Right lobe of liver (tissue), 6 donors: ENCODE results near the gene VAPB. TPM values are rescaled to one million over a fixed set of nuclear protein-coding genes. Genes with fewer than 3 reads are reported as not detected.

Experiments
- ATAC-seq, 4 donors: fragments of 200-7000 bp; cut with Tn5 transposase; one replicate each; pipeline ENCODE4 v1.9.1; 2020; ENCODE audit warnings: mild to moderate bottlenecking in 4 of 4, moderate library complexity in 4 of 4
- DNase-seq, 3 donors: peaks; one replicate each; pipeline ENCODE4 v3.0.0-alpha.2; 2020
- H3K27ac ChIP-seq, 3 donors: fragments of 200-600 bp; one replicate each; pipeline ENCODE4 v1.8.0; 2022
- H3K27me3 ChIP-seq, 2 donors: fragments of 200-600 bp; one replicate each; pipeline ENCODE4 v1.8.0; 2022
- H3K36me3 ChIP-seq, 4 donors: fragments of 200-600 bp; sonication (generic) in 1 of 4; one replicate each; pipeline versions ENCODE4 v1.5.1 to v1.8.0; 2017 to 2022; ENCODE audit warnings: control low read depth in 1 of 4
- H3K4me1 ChIP-seq, 4 donors: fragments of 200-600 bp; sonication (generic) in 1 of 4; one replicate each; pipeline versions ENCODE4 v1.5.1 to v1.8.0; 2017 to 2022; ENCODE audit warnings: control low read depth in 1 of 4
- H3K4me3 ChIP-seq, 3 donors: fragments of 200-600 bp; one replicate each; pipeline ENCODE4 v1.8.0; 2022
- H3K9me3 ChIP-seq, 4 donors: fragments of 200-600 bp; sonication (generic) in 1 of 4; one replicate each; pipeline versions ENCODE4 v1.5.1 to v1.8.0; 2017 to 2022; ENCODE audit warnings: control low read depth in 1 of 4
- POLR2A ChIP-seq: fragments of 450-650 bp; IDR thresholded peaks from one replicate; pipeline ENCODE4 v1.6.1; 2017; ENCODE audit warnings: antibody characterized with exemption, mild to moderate bottlenecking
- WGBS: methylation state at CpG from one replicate; pipeline ENCODE4 v1.1.6; 2018; ENCODE audit warnings: low coverage, low lambda C conversion rate; ENCODE audit not compliant: insufficient coverage; ENCODE audit errors: missing lambda C conversion rate; 5-methylcytosine and 5-hydroxymethylcytosine counted together
- intact Hi-C, 2 donors: fragments of 100-400 bp; cut with DNase I; formaldehyde crosslinking; loops; one replicate each; pipeline versions ENCODE4 v1.11.2 to v1.14.1; 2022
- total RNA-seq, 6 experiments: library from RNA; depleted of rRNA in 2 of 6; stranded (reverse); fragments of >200 nt in 2 of 6; fragmentation: NEBNext Ultra II Directional in 3 of 6; extraction: Animal tissue kit (Norgen Biotek cat#: 25700) in 3 of 6; gene quantifications; one replicate each; pipeline versions ENCODE4 v1.1.0 to v1.2.4, GENCODE V29; 2016 to 2023
- TF ChIP-seq, protein P1 (sequence below), 4 donors: fragments of 200-600 bp in 3 of 4; fragments of 450-650 bp in 1 of 4; IDR thresholded peaks; one replicate each; pipeline versions ENCODE4 v1.5.1 to v1.8.0; 2016 to 2022; ENCODE audit warnings: antibody characterized with exemption in 4 of 4, mild to moderate bottlenecking in 2 of 4
- donor health status: DM: no; HTN: yes; CAD: no.
- donor health status: DM: no; HTN: no; CAD: no.
- donor health status: DM: no; HTN: no; CAD: no.
- donor health status: DM: no; HTN: yes; CAD: no.
- donor health status: DM: no; HTN: yes; CAD: no.

VAPB gene
- total RNA-seq, 6 experiments from 2014 or later: 17.5 to 42.9 (median 31.4) TPM

DNA sequence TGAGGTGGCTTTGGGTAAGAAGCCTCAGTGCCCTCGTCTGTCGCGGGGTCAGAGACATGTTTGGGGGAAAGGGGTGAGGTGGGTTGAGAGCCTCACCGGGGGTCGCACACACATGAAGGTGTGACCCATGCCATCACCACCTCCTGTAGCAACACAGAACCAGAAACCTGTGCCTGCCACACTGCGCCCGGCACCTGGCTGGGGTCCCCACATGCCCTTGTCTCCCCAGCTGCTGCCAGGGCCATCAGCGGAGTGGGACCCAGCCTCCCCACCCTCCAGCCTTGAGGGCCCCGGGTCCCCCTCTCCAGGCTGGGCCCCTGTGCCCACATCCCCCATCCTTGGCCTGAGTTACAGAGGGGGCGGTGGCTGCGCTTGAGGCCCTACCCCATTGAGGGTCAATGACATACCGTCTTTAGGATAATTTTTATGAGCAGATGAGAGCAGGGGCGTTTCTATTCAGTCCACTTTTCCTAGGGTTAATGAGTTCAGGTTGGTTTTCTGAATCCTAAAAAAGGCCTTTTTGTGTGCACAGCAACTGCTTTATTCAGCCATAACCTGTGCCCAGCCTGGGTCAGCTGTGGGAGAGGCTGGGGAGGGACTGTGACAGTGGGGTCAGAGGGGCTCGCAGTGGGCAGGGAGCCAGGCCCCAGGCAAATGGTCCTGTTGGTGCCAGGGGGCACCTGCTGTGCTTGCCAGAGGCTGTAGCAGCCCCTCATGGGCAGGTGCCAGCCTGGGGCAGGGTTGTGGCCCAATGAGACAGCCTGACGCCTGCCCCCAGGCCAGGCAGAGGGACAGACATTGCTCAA is 106.8 kb downstream of the VAPB start:
- H3K4me3 ChIP-seq: no peak overlapping the region
- WGBS: 71% methylated on average over 2 of the region's 15 CpGs
- no peaks in the 10 kb centered on the region for H3K9me3 ChIP-seq
- DNase-seq: no peak
- no peaks in the 10 kb centered on the region for H3K36me3 ChIP-seq
- H3K4me1 ChIP-seq: no peaks in the 10 kb centered on the region
- ATAC-seq: no peak
- no peaks in the 10 kb centered on the region for H3K27me3 ChIP-seq
- TF ChIP-seq POLR2A: no peak
- TF ChIP-seq, protein P1, sequence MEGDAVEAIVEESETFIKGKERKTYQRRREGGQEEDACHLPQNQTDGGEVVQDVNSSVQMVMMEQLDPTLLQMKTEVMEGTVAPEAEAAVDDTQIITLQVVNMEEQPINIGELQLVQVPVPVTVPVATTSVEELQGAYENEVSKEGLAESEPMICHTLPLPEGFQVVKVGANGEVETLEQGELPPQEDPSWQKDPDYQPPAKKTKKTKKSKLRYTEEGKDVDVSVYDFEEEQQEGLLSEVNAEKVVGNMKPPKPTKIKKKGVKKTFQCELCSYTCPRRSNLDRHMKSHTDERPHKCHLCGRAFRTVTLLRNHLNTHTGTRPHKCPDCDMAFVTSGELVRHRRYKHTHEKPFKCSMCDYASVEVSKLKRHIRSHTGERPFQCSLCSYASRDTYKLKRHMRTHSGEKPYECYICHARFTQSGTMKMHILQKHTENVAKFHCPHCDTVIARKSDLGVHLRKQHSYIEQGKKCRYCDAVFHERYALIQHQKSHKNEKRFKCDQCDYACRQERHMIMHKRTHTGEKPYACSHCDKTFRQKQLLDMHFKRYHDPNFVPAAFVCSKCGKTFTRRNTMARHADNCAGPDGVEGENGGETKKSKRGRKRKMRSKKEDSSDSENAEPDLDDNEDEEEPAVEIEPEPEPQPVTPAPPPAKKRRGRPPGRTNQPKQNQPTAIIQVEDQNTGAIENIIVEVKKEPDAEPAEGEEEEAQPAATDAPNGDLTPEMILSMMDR (IDR thresholded peaks at IDR 0.05): no peak
- no peak overlapping the region for H3K27ac ChIP-seq
- intact Hi-C loops: no loop called here

DNA sequence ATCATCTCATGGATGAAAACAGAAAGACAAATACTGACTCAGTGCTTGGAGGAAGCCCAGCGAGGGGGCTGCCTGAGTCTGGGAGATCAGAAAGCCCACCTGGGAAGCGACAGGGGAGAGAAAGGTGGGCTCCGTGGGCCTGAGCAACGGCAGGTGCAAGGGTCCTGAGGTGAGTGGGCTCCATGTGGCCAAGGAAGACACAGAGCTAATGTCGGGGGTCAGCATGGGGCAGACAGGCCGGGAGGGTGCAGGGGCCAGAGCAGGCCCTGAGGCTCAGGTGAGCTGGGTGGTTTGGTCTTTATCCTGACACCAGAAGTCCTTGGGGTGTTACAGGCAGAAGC is 107.4 kb downstream of the VAPB start:
- no peaks in the 10 kb centered on the region for H3K4me1 ChIP-seq
- no peaks in the 10 kb centered on the region for H3K36me3 ChIP-seq
- intact Hi-C loops: no loop called here
- H3K4me3 ChIP-seq: no peak overlapping the region
- WGBS: 73% methylated on average over 2 of the region's 6 CpGs
- ATAC-seq: no peak
- no peak for DNase-seq
- no peak for TF ChIP-seq POLR2A
- TF ChIP-seq, protein P1 (IDR thresholded peaks at IDR 0.05): no peak
- H3K27ac ChIP-seq: no peak overlapping the region
- no peaks in the 10 kb centered on the region for H3K9me3 ChIP-seq
- no peaks in the 10 kb centered on the region for H3K27me3 ChIP-seq

DNA sequence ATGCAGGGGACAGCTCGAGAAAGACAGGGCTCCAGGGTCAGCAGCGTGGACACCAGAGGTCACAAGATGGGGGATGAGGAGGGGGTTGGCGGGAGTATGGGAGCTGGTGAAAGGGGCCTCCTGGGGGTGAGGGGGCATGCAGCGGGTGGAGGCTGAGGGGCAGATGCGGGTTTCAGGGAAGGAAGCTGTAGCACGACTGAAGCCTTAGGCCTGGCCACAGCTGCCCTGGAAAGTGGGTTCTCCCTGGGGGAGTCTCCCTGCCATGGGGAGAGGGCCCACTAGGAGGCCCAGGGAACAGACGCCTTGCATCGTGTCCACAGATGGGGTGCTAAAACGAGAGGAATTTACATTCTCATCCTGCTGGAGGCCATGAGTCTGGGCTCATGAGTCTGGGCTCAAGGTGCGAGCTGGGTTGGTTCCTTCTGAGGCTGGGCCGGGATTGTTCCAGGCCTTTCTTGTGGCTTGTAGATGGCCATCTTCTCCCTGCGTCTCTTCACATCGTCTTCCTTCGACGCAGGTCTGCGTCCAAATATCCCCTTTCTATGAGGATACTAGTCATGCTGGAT is 108.1 kb downstream of the VAPB start:
- no peaks in the 10 kb centered on the region for H3K4me1 ChIP-seq
- no peak for DNase-seq
- H3K36me3 ChIP-seq: no peaks in the 10 kb centered on the region
- no peaks in the 10 kb centered on the region for H3K9me3 ChIP-seq
- 93% methylated on average over 10 of the region's 16 CpGs for WGBS
- no peak for ATAC-seq
- TF ChIP-seq, protein P1 (IDR thresholded peaks at IDR 0.05): no peak
- TF ChIP-seq POLR2A: no peak
- no peaks in the 10 kb centered on the region for H3K27me3 ChIP-seq
- intact Hi-C loops: no loop called here
- no peak overlapping the region for H3K27ac ChIP-seq
- H3K4me3 ChIP-seq: no peak overlapping the region

DNA sequence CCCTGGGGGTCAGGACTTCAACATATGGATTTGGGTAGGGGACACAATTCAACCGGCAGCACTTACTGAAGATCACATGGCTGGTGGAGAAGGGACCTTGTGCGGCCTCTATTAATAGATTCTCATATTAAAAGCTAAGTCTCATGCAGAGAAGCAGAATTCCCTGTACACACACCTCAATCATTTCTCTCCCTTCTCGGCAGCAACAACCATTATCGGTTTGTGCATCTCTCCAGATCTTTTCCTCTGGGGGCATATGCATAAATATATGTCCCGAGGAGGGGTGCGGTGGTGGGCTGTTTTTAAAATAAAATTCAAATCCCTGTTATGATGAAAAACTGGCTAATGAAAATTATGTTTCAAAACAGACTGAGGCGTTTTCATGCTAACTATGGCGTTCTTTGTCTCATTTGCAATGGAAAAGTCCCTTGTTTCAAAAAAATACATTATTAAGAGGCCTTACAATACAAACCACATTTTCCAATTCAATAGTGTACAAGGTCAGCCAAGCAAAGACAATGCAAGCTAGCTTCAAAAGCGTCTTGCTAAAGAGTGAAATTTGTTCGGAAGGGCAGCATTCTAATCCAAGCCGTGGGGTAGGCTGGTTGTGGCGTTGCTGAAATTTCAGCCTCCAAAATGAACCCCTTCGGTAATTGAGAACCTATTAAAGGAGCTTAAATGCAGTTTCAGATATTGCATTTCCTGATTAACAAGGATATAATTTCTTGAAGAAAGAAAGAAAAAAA is 108.9 kb downstream of the VAPB start:
- intact Hi-C loops: no loop called here
- no peak for DNase-seq
- H3K9me3 ChIP-seq: no peaks in the 10 kb centered on the region
- TF ChIP-seq, protein P1 (IDR thresholded peaks at IDR 0.05): no peak
- no peaks in the 10 kb centered on the region for H3K36me3 ChIP-seq
- WGBS: 82% methylated on average over 12 of the region's 13 CpGs
- H3K4me3 ChIP-seq: no peak overlapping the region
- H3K4me1 ChIP-seq: no peaks in the 10 kb centered on the region
- ATAC-seq: no peak
- H3K27me3 ChIP-seq: no peaks in the 10 kb centered on the region
- H3K27ac ChIP-seq: no peak overlapping the region
